ENCODE data around the gene KLHL41.

KLHL41 gene

DNA sequence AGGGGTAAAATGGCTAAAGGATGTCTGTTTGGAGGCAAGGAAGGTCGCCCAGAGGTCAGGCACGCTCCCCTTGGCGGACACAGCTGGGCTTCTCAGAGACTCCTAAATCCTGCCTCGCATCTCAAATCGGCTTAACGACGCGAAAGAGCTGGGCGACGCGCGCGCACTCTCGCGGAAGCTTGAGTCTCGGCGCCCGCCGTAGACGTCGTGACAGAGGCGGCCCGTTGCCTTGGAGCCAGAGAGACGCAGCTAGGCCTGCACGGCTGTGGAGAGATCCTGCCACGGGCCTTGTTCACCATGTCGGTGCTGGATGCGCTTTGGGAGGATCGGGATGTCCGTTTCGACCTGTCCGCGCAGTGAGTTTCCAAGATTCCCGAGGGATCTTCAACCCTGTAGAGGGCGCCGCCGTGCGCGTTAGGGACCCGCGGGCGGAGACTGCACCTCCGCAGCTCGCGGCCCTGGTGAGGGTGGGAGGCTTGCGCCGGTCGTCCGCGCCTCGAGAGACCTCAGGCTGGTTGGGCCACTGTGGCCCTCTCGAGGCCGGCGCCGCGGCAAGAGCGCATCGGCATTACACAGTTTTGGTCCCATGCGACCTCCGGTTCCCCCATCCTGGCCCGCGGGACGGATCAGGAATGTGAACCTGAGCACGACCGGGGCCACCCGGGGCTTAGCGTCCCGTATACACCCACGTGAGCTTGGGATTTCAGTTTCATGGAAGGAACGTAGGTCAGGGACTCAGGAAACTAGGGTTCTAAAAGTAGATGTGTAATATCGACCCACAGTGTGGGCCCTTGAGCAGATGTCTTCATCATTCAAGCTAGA is 30.0 kb upstream of the KLHL41 start, which contains the start of gene BBS5:
TSS of gene BBS5 (plus strand) at position 238 of the 822 bp plus-strand sequence. CDS start at position 298, 60 bp downstream.
- TF ChIP-seq, protein P1, sequence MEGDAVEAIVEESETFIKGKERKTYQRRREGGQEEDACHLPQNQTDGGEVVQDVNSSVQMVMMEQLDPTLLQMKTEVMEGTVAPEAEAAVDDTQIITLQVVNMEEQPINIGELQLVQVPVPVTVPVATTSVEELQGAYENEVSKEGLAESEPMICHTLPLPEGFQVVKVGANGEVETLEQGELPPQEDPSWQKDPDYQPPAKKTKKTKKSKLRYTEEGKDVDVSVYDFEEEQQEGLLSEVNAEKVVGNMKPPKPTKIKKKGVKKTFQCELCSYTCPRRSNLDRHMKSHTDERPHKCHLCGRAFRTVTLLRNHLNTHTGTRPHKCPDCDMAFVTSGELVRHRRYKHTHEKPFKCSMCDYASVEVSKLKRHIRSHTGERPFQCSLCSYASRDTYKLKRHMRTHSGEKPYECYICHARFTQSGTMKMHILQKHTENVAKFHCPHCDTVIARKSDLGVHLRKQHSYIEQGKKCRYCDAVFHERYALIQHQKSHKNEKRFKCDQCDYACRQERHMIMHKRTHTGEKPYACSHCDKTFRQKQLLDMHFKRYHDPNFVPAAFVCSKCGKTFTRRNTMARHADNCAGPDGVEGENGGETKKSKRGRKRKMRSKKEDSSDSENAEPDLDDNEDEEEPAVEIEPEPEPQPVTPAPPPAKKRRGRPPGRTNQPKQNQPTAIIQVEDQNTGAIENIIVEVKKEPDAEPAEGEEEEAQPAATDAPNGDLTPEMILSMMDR (IDR thresholded peaks at IDR 0.05; ENCODE audit: insufficient read depth, low read length, missing control alignments) = peak; percentile 47
- POLR2A ChIA-PET = interaction anchor here (0.6 to 1.5 kb wide), 3 partner anchors 16 to 319 kb away, joined by 4 to 5 read pairs (median 4); partner anchors contain the start of gene SSB

DNA sequence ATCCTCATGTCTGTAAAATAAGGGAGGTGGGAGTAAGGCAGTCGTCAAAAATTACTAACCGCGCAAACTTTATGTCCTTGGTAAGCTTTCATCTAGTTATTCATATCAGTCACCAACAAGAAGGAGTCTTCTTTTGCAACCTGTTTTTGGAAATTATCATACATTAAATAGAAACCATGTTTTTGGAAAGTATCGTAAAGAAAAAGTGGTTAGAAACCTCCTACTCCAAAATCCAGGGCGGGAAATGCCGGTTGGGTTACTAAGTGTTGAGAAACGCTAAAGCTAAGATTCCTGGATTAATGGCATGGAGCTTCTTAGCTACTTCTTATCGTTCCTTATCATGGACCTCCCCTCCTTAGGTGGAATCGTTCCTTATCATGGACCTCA is 29.4 kb upstream of the KLHL41 start:
- H3K4me3 ChIP-seq (ENCODE audit: low read depth, low read length) = peak overlapping the region; percentile 81
- TF ChIP-seq, protein P1 (IDR thresholded peaks at IDR 0.05; ENCODE audit: insufficient read depth, low read length, missing control alignments) = no peak
- no peak for DNase-seq (ENCODE audit: low read depth, low spot score)
- ChIA-PET POLR2A (interaction anchor here (0.6 to 1.5 kb wide), 2 partner anchors 17 to 319 kb away, joined by 4 to 5 read pairs; partner anchors contain the start of gene SSB), CTCF (interaction anchor here (0.8 to 3.4 kb wide), 9 partner anchors 8 to 353 kb away, joined by 3 to 20 read pairs (median 3); no protein-coding TSS in a partner anchor)

More for the DNA sequence above, 30.0 kb upstream of the KLHL41 start, which contains the start of gene BBS5:
- peak; percentile 41 for DNase-seq (ENCODE audit: low read depth, low spot score)
- peak within 1 kb of the TSS; percentile 81 for H3K4me3 ChIP-seq (ENCODE audit: low read depth, low read length)
- CTCF ChIA-PET = interaction anchor here (0.7 to 3.4 kb wide), 12 partner anchors 9 to 354 kb away, joined by 3 to 20 read pairs (median 4); no protein-coding TSS in a partner anchor

DNA sequence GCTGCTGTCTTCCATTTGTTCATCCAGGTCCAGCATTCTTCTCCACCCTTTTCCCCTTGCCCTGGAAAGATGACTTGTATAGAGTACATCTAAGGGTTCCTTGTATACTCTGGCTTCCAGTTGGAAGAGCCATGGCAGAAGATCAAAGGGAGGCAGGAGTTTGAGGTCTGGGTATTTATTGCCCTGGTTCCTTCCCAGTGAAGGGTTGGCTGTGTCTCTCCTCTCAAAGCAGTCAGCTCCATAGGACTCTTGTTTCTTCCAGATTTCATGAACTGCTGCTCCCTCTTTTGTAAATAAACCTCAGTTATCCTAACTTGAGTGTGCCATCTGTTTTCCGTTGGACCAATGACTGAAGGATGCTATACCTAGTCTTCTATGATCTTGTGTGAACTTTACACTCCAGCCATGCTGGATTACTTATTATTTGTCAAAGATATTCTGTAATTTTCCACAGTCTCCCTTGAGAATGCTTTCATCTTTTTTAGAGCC is 23.8 kb upstream of the KLHL41 start:
- ChIA-PET CTCF (no interaction called here), POLR2A (no interaction called here)
- no peak for DNase-seq (ENCODE audit: low read depth, low spot score)
- TF ChIP-seq, protein P1 (IDR thresholded peaks at IDR 0.05; ENCODE audit: insufficient read depth, low read length, missing control alignments) = no peak
- no peak overlapping the region for H3K4me3 ChIP-seq (ENCODE audit: low read depth, low read length)

DNA sequence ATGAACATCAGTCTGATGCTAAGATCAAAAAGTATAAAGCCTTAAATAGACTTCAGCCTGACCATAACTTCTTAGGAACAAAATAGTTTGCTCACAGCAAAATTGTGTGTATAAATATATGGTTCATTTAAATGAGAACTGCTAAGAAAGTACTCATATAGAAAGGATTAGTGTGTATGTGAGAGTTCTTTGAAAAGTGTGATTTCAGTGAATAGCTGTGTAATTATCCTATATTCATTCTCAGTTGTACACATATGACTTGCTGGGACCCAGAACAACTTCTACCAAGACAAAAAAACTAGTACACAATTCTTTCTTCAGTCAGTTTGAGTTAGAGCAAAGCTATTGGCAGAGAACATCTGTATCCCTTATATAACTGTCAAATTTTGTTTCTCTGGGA is 23.0 kb upstream of the KLHL41 start:
- POLR2A ChIA-PET = no interaction called here
- H3K4me3 ChIP-seq (ENCODE audit: low read depth, low read length) = no peak overlapping the region
- DNase-seq (ENCODE audit: low read depth, low spot score) = no peak
- CTCF ChIA-PET = no interaction called here
- TF ChIP-seq, protein P1 (IDR thresholded peaks at IDR 0.05; ENCODE audit: insufficient read depth, low read length, missing control alignments) = no peak

DNA sequence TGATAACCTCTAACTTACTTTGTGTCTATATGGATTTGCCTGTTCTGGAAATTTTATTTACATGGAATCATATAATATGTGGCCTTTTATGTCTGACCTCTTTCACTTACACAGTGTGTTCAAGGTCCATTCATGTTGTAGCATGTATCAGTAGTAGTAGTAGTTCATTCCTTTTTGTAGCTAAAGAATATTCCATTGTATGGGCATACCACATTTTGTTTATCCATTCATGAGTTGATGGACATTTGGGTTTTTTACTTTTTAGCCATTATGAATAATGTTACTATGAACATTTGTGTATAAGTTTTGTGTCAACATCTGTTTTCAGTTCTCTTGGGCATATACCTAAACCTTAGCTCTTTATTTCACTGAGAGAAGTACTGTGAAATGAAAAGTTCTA is 18.7 kb upstream of the KLHL41 start:
- ChIA-PET POLR2A (no interaction called here), CTCF (interaction anchor here (1.2 kb wide), 1 partner anchor 11 kb away, joined by 5 read pairs; the partner anchor contains the start of gene BBS5)
- TF ChIP-seq, protein P1 (IDR thresholded peaks at IDR 0.05; ENCODE audit: insufficient read depth, low read length, missing control alignments) = no peak

DNA sequence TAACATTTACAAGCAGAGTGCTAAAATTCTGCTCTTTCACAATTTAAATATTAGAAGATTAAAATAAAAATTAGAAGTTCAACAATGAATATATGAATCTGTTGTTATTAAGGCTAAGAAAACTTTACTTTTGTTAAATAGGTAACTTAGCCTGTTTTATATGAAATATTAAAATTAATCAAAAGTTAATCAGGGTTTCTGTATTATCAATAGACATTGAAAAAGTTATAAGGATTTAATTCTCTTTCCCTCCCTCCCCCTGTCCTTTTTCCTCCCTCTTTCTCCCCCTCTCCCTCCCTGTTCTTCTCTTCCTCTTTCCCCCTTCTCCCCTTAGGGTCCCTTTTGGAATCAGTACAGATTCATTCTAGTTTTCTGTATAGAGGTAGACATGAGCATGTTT is 18.1 kb upstream of the KLHL41 start:
- H3K4me3 ChIP-seq (ENCODE audit: low read depth, low read length) = no peak overlapping the region
- no peak for DNase-seq (ENCODE audit: low read depth, low spot score)
- TF ChIP-seq, protein P1 (IDR thresholded peaks at IDR 0.05; ENCODE audit: insufficient read depth, low read length, missing control alignments) = no peak
- ChIA-PET POLR2A (no interaction called here), CTCF (interaction anchor here (1.2 kb wide), 1 partner anchor 11 kb away, joined by 5 read pairs; the partner anchor contains the start of gene BBS5)

More for the DNA sequence above, 18.7 kb upstream of the KLHL41 start:
- no peak overlapping the region for H3K4me3 ChIP-seq (ENCODE audit: low read depth, low read length)
- DNase-seq (ENCODE audit: low read depth, low spot score) = no peak

Data from AG04449 (cell line).